K562 (cell line): ENCODE measurements around the gene TRMT44. TPM values are rescaled to one million over a fixed set of nuclear protein-coding genes. Genes with fewer than 3 reads are reported as not detected.
A peak's percentile ranks its signal among the peaks of the same experiment; 100 is the strongest.

Experiments used
- CREM ChIP-seq: IDR thresholded peaks from 2 replicates; pipeline ENCODE4 v1.6.1; 2014; ENCODE audit warnings: antibody characterized with exemption, low read depth
- DDX20 ChIP-seq: fragments of 450-650 bp; IDR thresholded peaks from 2 replicates; pipeline ENCODE4 v1.6.1; 2016; ENCODE audit warnings: missing genetic modification characterization, low read depth, mild to moderate bottlenecking, missing compliant biosample characterization, moderate library complexity
- FUS ChIP-seq: fragments of 200-400 bp; formaldehyde crosslinking; optimal IDR thresholded peaks from 2 replicates; pipeline ENCODE3; 2017; ENCODE audit warnings: low read depth, low read length
- GATA2 ChIP-seq: sonication (generic); formaldehyde crosslinking; IDR thresholded peaks from 2 replicates; pipeline ENCODE4 v1.4.0; 2020; ENCODE audit warnings: mild to moderate bottlenecking, missing genetic modification reagents
- POLR2G ChIP-seq: fragments of 200-400 bp; formaldehyde crosslinking; IDR thresholded peaks from 2 replicates; pipeline ENCODE4 v1.6.1; 2017; ENCODE audit warnings: low read depth, mild to moderate bottlenecking, antibody characterized with exemption, low read length, moderate library complexity
- SMARCA4 ChIP-seq: fragments of 450-650 bp; IDR thresholded peaks from 2 replicates; pipeline ENCODE4 v1.6.1; 2016
- TCF3 ChIP-seq: sonication (generic); formaldehyde crosslinking; IDR thresholded peaks from 2 replicates; pipeline ENCODE4 v1.4.0; 2020; ENCODE audit warnings: mild to moderate bottlenecking, missing genetic modification reagents
- YY1 ChIP-seq, 3 experiments: IDR thresholded peaks; 2 replicates each; pipeline ENCODE4 v1.6.1; 2011; ENCODE audit warnings: low read length in 2 of 3, mild to moderate bottlenecking in 2 of 3, moderate library complexity in 2 of 3, borderline replicate concordance in 1 of 3, control low read depth in 1 of 3, low read depth in 1 of 3; ENCODE audit not compliant: insufficient read depth in 3 of 3, insufficient replicate concordance in 2 of 3, control insufficient read depth in 1 of 3, insufficient read length in 1 of 3; ENCODE audit errors: extremely low read depth in 1 of 3
- ZBTB17 ChIP-seq: fragments of 450-650 bp; formaldehyde crosslinking; IDR thresholded peaks from 2 replicates; pipeline ENCODE4 v1.4.0; 2020; ENCODE audit warnings: mild to moderate bottlenecking
- polyA plus RNA-seq, 8 experiments: library from polyadenylated mRNA; depleted of rRNA in 4 of 8; stranded (reverse) in 5 of 8; unstranded in 3 of 8; fragments of >200 nt; fragmentation: Nextera tagmentation in 2 of 8; fragmentation: Illumina TruSeq in 1 of 8; extraction: Ambion mirVana in 2 of 8; extraction: Trizol in 1 of 8; gene quantifications; 2 replicates each; pipeline versions ENCODE4 v1.2.1 to v1.2.3, GENCODE V29; 2011 to 2014; ENCODE audit warnings: inconsistent platforms in 1 of 8, missing spikeins in 1 of 8
- total RNA-seq, 7 experiments: library from RNA; depleted of rRNA in 6 of 7; stranded (reverse); fragments of >200 nt in 6 of 7; fragmentation: Illumina TruSeq in 2 of 7; extraction: Trizol in 2 of 7; gene quantifications; 2 replicates each; pipeline versions ENCODE4 v1.2.1 to v1.2.3, GENCODE V29; 2011 to 2021; ENCODE audit warnings: low replicate concordance in 1 of 7
- TF ChIP-seq, protein P1 (sequence below): fragments of 250-450 bp; sonication (Bioruptor Pico); IDR thresholded peaks from 2 replicates; pipeline ENCODE4 v1.4.0; 2020; ENCODE audit warnings: mild to moderate bottlenecking, moderate library complexity
- TF ChIP-seq, protein P2 (sequence below): IDR thresholded peaks from 2 replicates; pipeline ENCODE4 v1.6.1; 2011; ENCODE audit warnings: borderline replicate concordance, low read depth, mild to moderate bottlenecking, moderate library complexity, low read length; ENCODE audit not compliant: insufficient read depth, poor library complexity, severe bottlenecking
- TF ChIP-seq, protein P3 (sequence below): fragments of 450-650 bp; IDR thresholded peaks from 2 replicates; pipeline ENCODE4 v1.6.1; 2016; ENCODE audit warnings: mild to moderate bottlenecking
- TF ChIP-seq, protein P4 (sequence below), 2 experiments: fragments of 200-800 bp in 1 of 2; sonication (Bioruptor generic) in 1 of 2; sonication (generic) in 1 of 2; formaldehyde crosslinking in 1 of 2; IDR thresholded peaks in 1 of 2; conservative IDR thresholded peaks in 1 of 2; 2 replicates each; pipeline versions ENCODE4 v1.5.0 to v1.6.1; 2016 to 2020; ENCODE audit warnings: missing compliant biosample characterization in 1 of 2, missing genetic modification characterization in 1 of 2, missing genetic modification reagents in 1 of 2
- TF ChIP-seq, protein P5 (sequence below): sonication (generic); formaldehyde crosslinking; IDR thresholded peaks from 2 replicates; pipeline ENCODE4 v1.8.1; 2023; ENCODE audit warnings: mild to moderate bottlenecking, missing genetic modification reagents

TRMT44 gene
- total and polyA plus RNA-seq, 9 of the 15 experiments (the other 6 are each of a cell fraction or from before 2014, with no cell fraction given): 1.2 to 18.6 (median 10.0) TPM

DNA sequence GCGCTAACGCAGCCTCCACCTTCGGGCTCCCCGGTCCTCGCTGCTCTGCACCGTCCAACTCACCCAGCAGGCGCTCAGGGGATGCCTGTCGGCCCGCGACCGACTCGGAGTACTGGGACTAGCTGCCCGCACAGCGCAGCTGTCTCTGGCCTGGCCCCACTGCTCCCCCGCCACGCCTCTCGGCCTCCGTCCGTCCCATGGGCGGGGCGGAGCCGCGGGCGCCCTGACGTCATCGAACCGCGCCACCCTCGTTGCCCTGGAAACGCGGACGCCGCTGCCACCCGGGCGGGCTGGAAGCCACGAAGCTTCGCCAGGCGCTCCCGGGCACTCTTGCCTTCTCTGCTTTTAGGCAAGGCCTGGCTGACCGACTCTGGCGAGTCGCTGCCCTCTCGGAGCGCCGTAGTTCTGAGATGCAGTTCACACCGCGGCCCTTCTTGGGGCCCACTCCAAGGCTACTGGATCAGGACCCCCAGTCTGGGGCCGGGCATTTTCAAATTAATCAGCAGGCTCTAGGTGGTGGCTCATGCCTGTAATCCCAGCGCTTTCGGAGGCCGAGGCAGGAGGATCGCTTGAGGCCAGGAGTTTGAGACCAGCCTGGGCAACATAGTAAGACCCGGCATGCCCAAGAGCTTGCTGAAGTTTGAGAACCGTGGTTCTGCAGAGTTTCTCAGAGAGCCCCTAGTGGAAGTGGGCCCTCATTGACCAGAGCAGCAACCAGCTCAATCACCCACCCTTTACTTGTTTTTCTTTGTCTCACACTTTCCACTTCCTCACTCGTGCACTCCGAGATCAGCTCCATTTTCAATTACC is 12.1 kb upstream of the TRMT44 start (continued):
- TF ChIP-seq, protein P1, sequence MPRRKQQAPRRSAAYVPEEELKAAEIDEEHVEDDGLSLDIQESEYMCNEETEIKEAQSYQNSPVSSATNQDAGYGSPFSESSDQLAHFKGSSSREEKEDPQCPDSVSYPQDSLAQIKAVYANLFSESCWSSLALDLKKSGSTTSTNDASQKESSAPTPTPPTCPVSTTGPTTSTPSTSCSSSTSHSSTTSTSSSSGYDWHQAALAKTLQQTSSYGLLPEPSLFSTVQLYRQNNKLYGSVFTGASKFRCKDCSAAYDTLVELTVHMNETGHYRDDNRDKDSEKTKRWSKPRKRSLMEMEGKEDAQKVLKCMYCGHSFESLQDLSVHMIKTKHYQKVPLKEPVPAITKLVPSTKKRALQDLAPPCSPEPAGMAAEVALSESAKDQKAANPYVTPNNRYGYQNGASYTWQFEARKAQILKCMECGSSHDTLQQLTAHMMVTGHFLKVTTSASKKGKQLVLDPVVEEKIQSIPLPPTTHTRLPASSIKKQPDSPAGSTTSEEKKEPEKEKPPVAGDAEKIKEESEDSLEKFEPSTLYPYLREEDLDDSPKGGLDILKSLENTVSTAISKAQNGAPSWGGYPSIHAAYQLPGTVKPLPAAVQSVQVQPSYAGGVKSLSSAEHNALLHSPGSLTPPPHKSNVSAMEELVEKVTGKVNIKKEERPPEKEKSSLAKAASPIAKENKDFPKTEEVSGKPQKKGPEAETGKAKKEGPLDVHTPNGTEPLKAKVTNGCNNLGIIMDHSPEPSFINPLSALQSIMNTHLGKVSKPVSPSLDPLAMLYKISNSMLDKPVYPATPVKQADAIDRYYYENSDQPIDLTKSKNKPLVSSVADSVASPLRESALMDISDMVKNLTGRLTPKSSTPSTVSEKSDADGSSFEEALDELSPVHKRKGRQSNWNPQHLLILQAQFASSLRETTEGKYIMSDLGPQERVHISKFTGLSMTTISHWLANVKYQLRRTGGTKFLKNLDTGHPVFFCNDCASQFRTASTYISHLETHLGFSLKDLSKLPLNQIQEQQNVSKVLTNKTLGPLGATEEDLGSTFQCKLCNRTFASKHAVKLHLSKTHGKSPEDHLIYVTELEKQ (CRISPR knock-in tag): no peak
- peak in 2 of 3 experiments; percentile 36 to 51 for TF ChIP-seq YY1 (IDR thresholded peaks at IDR 0.05; ENCODE audit: borderline replicate concordance in 1 of 3, control insufficient read depth in 1 of 3, extremely low read depth in 1 of 3, insufficient read depth in 3 of 3, insufficient read length in 1 of 3, insufficient replicate concordance in 2 of 3, low read depth in 1 of 3, low read length in 2 of 3)
- peak; percentile 71 for TF ChIP-seq FUS
- TF ChIP-seq DDX20 (tag): no peak
- TF ChIP-seq, protein P2, sequence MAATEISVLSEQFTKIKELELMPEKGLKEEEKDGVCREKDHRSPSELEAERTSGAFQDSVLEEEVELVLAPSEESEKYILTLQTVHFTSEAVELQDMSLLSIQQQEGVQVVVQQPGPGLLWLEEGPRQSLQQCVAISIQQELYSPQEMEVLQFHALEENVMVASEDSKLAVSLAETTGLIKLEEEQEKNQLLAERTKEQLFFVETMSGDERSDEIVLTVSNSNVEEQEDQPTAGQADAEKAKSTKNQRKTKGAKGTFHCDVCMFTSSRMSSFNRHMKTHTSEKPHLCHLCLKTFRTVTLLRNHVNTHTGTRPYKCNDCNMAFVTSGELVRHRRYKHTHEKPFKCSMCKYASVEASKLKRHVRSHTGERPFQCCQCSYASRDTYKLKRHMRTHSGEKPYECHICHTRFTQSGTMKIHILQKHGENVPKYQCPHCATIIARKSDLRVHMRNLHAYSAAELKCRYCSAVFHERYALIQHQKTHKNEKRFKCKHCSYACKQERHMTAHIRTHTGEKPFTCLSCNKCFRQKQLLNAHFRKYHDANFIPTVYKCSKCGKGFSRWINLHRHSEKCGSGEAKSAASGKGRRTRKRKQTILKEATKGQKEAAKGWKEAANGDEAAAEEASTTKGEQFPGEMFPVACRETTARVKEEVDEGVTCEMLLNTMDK: no peak
- TF ChIP-seq ZBTB17 (CRISPR knock-in tag): peak; percentile 42; the same call in 1 of the 2 replicates
- no peak for TF ChIP-seq GATA2 (CRISPR knock-in tag)
- TF ChIP-seq, protein P3, sequence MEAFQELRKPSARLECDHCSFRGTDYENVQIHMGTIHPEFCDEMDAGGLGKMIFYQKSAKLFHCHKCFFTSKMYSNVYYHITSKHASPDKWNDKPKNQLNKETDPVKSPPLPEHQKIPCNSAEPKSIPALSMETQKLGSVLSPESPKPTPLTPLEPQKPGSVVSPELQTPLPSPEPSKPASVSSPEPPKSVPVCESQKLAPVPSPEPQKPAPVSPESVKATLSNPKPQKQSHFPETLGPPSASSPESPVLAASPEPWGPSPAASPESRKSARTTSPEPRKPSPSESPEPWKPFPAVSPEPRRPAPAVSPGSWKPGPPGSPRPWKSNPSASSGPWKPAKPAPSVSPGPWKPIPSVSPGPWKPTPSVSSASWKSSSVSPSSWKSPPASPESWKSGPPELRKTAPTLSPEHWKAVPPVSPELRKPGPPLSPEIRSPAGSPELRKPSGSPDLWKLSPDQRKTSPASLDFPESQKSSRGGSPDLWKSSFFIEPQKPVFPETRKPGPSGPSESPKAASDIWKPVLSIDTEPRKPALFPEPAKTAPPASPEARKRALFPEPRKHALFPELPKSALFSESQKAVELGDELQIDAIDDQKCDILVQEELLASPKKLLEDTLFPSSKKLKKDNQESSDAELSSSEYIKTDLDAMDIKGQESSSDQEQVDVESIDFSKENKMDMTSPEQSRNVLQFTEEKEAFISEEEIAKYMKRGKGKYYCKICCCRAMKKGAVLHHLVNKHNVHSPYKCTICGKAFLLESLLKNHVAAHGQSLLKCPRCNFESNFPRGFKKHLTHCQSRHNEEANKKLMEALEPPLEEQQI: no peak
- TF ChIP-seq SMARCA4: no peak
- TF ChIP-seq, protein P4, sequence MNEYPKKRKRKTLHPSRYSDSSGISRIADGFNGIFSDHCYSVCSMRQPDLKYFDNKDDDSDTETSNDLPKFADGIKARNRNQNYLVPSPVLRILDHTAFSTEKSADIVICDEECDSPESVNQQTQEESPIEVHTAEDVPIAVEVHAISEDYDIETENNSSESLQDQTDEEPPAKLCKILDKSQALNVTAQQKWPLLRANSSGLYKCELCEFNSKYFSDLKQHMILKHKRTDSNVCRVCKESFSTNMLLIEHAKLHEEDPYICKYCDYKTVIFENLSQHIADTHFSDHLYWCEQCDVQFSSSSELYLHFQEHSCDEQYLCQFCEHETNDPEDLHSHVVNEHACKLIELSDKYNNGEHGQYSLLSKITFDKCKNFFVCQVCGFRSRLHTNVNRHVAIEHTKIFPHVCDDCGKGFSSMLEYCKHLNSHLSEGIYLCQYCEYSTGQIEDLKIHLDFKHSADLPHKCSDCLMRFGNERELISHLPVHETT (CRISPR knock-in tag; conservative IDR thresholded peaks at IDR 0.05 in 1 of 2, IDR thresholded peaks at IDR 0.05 in 1 of 2): no peak
- TF ChIP-seq TCF3: peak; percentile 7; the same call in 1 of the 2 replicates
- peak; percentile 86 for TF ChIP-seq POLR2G
- TF ChIP-seq, protein P5, sequence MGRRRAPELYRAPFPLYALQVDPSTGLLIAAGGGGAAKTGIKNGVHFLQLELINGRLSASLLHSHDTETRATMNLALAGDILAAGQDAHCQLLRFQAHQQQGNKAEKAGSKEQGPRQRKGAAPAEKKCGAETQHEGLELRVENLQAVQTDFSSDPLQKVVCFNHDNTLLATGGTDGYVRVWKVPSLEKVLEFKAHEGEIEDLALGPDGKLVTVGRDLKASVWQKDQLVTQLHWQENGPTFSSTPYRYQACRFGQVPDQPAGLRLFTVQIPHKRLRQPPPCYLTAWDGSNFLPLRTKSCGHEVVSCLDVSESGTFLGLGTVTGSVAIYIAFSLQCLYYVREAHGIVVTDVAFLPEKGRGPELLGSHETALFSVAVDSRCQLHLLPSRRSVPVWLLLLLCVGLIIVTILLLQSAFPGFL (CRISPR knock-in tag): no peak
- peak; percentile 99 for TF ChIP-seq CREM
